ENCODE measurements around the gene IL10.

Gene IL10

GRCh38 chr1:206761159-206761768 is 11.0 kb downstream of the IL10 start:
- DNase-seq (ENCODE audit: low read depth, low spot score) = no peak
- Histone ChIP-seq H3K36me3 (ENCODE audit: insufficient read depth, low read length) (no peaks in the 10 kb centered on the region), H3K4me3 (no peak overlapping the region), H3K9ac (ENCODE audit: insufficient read length) (no peak overlapping the region), H3K27ac (no peak overlapping the region), H3K9me3 (ENCODE audit: low read depth, low read length) (no peaks in the 10 kb centered on the region)
- no peak for TF ChIP-seq POLR2AphosphoS5 (IDR thresholded peaks at IDR 0.05; ENCODE audit: borderline replicate concordance, low read depth, low read length)
- TF ChIP-seq EZH2 (IDR thresholded peaks at IDR 0.05) = no peak
- TF ChIP-seq FOXP2 (optimal IDR thresholded peaks at IDR 0.05; ENCODE audit: control extremely low read depth, extremely low read length, insufficient read depth) = no peak

DNA sequence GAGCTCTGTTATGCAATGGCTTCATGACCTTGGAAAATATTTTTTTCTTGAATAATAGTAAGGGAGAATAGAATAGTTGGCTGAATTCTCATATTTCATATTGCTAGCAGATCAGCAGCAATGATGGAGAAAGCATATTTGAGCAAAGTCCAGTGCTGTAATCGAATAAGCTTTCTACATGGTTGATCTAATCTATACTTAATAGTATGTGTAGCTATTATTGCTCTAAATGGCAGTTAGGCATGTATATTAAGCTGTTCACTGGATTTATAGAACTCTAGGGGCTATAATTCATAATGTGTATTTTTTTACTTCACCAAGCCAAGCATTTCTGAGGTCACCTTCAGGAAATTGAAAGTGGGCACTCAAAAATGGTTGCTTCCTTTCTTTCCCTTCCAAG is 11.7 kb downstream of the IL10 start:
- Histone ChIP-seq H3K9ac (ENCODE audit: insufficient read length) (no peak overlapping the region), H3K4me3 (no peak overlapping the region), H3K9me3 (ENCODE audit: low read depth, low read length) (no peaks in the 10 kb centered on the region), H3K36me3 (ENCODE audit: insufficient read depth, low read length) (no peaks in the 10 kb centered on the region), H3K27ac (no peak overlapping the region)
- TF ChIP-seq POLR2AphosphoS5 (IDR thresholded peaks at IDR 0.05; ENCODE audit: borderline replicate concordance, low read depth, low read length) (no peak), EZH2 (IDR thresholded peaks at IDR 0.05) (no peak), FOXP2 (optimal IDR thresholded peaks at IDR 0.05; ENCODE audit: control extremely low read depth, extremely low read length, insufficient read depth) (no peak)
- DNase-seq (ENCODE audit: low read depth, low spot score) = no peak

GRCh38 chr1:206757524-206758266 is 14.6 kb downstream of the IL10 start:
- Histone ChIP-seq H3K4me3 (no peak overlapping the region), H3K36me3 (ENCODE audit: insufficient read depth, low read length) (no peaks in the 10 kb centered on the region), H3K27ac (no peak overlapping the region), H3K9me3 (ENCODE audit: low read depth, low read length) (no peaks in the 10 kb centered on the region), H3K9ac (ENCODE audit: insufficient read length) (no peak overlapping the region)
- TF ChIP-seq POLR2AphosphoS5 (IDR thresholded peaks at IDR 0.05; ENCODE audit: borderline replicate concordance, low read depth, low read length) (no peak), EZH2 (IDR thresholded peaks at IDR 0.05) (no peak)
- no peak for DNase-seq (ENCODE audit: low read depth, low spot score)

- Histone ChIP-seq H3K9ac (ENCODE audit: insufficient read length) (no peak overlapping the region), H3K27ac (no peak overlapping the region), H3K36me3 (ENCODE audit: insufficient read depth, low read length) (no peaks in the 10 kb centered on the region), H3K9me3 (ENCODE audit: low read depth, low read length) (no peaks in the 10 kb centered on the region), H3K4me3 (no peak overlapping the region)
- no peak for DNase-seq (ENCODE audit: low read depth, low spot score)
- no peak for TF ChIP-seq EZH2 (IDR thresholded peaks at IDR 0.05)
- TF ChIP-seq POLR2AphosphoS5 (IDR thresholded peaks at IDR 0.05; ENCODE audit: borderline replicate concordance, low read depth, low read length) = no peak
- no peak for TF ChIP-seq FOXP2 (optimal IDR thresholded peaks at IDR 0.05; ENCODE audit: control extremely low read depth, extremely low read length, insufficient read depth)
These were observed 18.3 kb downstream of the IL10 start for GRCh38 chr1:206754011-206754410.

GRCh38 chr1:206753141-206753540 is 19.2 kb downstream of the IL10 start:
- DNase-seq (ENCODE audit: low read depth, low spot score) = no peak
- no peaks in the 10 kb centered on the region for H3K36me3 ChIP-seq (ENCODE audit: insufficient read depth, low read length)
- no peak overlapping the region for H3K9ac ChIP-seq (ENCODE audit: insufficient read length)
- no peak overlapping the region for H3K4me3 ChIP-seq
- TF ChIP-seq EZH2 (IDR thresholded peaks at IDR 0.05) (no peak), FOXP2 (optimal IDR thresholded peaks at IDR 0.05; ENCODE audit: control extremely low read depth, extremely low read length, insufficient read depth) (no peak), POLR2AphosphoS5 (IDR thresholded peaks at IDR 0.05; ENCODE audit: borderline replicate concordance, low read depth, low read length) (no peak)
- no peak overlapping the region for H3K27ac ChIP-seq
- no peaks in the 10 kb centered on the region for H3K9me3 ChIP-seq (ENCODE audit: low read depth, low read length)

DNA sequence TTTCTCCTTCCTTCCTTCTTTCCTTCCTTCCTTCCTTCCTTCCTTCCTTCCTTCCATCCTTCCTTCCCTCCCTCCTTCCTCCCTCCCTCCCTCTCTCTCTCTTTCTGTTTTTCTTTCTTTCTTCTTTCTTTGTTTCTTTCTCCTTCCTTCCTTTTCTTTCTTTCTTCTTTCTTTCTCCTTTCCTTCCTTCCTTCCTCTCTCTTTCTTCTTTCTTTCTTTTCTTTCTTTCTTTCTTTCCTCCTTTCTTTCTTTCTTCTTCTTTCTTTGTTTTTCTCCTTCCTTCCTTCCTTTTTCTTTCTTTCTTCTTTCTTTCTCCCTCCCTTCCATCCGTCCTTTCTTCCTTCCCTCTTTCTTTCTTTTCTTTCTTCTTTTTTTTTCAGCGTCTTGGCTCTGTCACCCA is 19.8 kb downstream of the IL10 start:
- H3K27ac ChIP-seq = no peak overlapping the region
- no peak overlapping the region for H3K4me3 ChIP-seq
- H3K9ac ChIP-seq (ENCODE audit: insufficient read length) = no peak overlapping the region
- no peak for DNase-seq (ENCODE audit: low read depth, low spot score)
- no peaks in the 10 kb centered on the region for H3K36me3 ChIP-seq (ENCODE audit: insufficient read depth, low read length)
- TF ChIP-seq FOXP2 (optimal IDR thresholded peaks at IDR 0.05; ENCODE audit: control extremely low read depth, extremely low read length, insufficient read depth) (no peak), POLR2AphosphoS5 (IDR thresholded peaks at IDR 0.05; ENCODE audit: borderline replicate concordance, low read depth, low read length) (no peak), EZH2 (IDR thresholded peaks at IDR 0.05) (no peak)
- H3K9me3 ChIP-seq (ENCODE audit: low read depth, low read length) = no peaks in the 10 kb centered on the region

DNA sequence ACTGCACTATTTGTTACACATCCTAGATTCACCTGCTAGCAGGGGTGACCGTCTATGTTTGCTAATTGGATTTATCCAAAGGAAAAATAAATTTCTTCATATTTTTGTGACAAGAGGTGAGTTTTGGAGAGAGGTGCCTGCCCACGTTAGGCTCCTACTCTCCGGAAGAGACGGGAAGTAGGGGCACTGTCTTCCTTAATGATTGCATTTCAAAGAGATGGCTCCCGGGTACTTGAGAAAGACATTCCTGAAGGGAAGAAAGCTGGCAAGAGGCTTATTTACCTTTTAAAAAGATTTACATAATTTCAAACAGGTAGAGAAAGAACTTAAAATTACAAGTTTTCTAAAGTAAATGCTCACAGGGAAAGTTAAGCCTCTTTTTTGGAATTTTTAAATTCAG is 20.4 kb downstream of the IL10 start:
- DNase-seq (ENCODE audit: low read depth, low spot score) = no peak
- no peak for TF ChIP-seq POLR2AphosphoS5 (IDR thresholded peaks at IDR 0.05; ENCODE audit: borderline replicate concordance, low read depth, low read length)
- no peak for TF ChIP-seq EZH2 (IDR thresholded peaks at IDR 0.05)
- TF ChIP-seq FOXP2 (optimal IDR thresholded peaks at IDR 0.05; ENCODE audit: control extremely low read depth, extremely low read length, insufficient read depth) = no peak
- H3K4me3 ChIP-seq = no peak overlapping the region
- H3K9me3 ChIP-seq (ENCODE audit: low read depth, low read length) = no peaks in the 10 kb centered on the region
- no peaks in the 10 kb centered on the region for H3K36me3 ChIP-seq (ENCODE audit: insufficient read depth, low read length)
- no peak overlapping the region for H3K9ac ChIP-seq (ENCODE audit: insufficient read length)
- H3K27ac ChIP-seq = 0 out of 2 replicates have a peak overlapping the region, but pooled peaks have one; percentile 42

- Histone ChIP-seq H3K36me3 (ENCODE audit: insufficient read depth, low read length) (no peaks in the 10 kb centered on the region), H3K4me3 (no peak overlapping the region), H3K9me3 (ENCODE audit: low read depth, low read length) (no peaks in the 10 kb centered on the region), H3K9ac (ENCODE audit: insufficient read length) (no peak overlapping the region), H3K27ac (no peak overlapping the region)
- DNase-seq (ENCODE audit: low read depth, low spot score) = no peak
- TF ChIP-seq EZH2 (IDR thresholded peaks at IDR 0.05) = no peak
- no peak for TF ChIP-seq FOXP2 (optimal IDR thresholded peaks at IDR 0.05; ENCODE audit: control extremely low read depth, extremely low read length, insufficient read depth)
- no peak for TF ChIP-seq POLR2AphosphoS5 (IDR thresholded peaks at IDR 0.05; ENCODE audit: borderline replicate concordance, low read depth, low read length)
These were observed 23.8 kb downstream of the IL10 start for GRCh38 chr1:206748348-206749030.
